Hindlimb muscle (tissue), 1 donor: ENCODE data around the gene GABRR2. TPM values are rescaled to one million over a fixed set of nuclear protein-coding genes. Genes with fewer than 3 reads are reported as not detected.

ENCODE experiments used
- DNase-seq: peaks from one replicate; pipeline ENCODE4 v3.0.0-alpha.2; 2013
- polyA plus RNA-seq: library from polyadenylated mRNA; unstranded; fragments of 120-200 nt; gene quantifications from one replicate; pipeline ENCODE4 v1.2.1, GENCODE V29; 2013; ENCODE audit not compliant: insufficient read length

GABRR2 gene
- 2.0 TPM for polyA plus RNA-seq

GRCh38 chr6:89315249-89315885 is at the start of gene GABRR2:
TSS of gene GABRR2 (minus strand) at chr6:89315299. CDS start at chr6:89315165, 134 bp downstream.
- no peak for DNase-seq

GRCh38 chr6:89364586-89364985 is 49.5 kb upstream of the GABRR2 start:
- DNase-seq: no peak

GRCh38 chr6:89361171-89361570 is 46.1 kb upstream of the GABRR2 start:
- no peak for DNase-seq

- DNase-seq: no peak
Measured at GRCh38 chr6:89360415-89360999, 45.4 kb upstream of the GABRR2 start.

GRCh38 chr6:89359561-89359960 is 44.5 kb upstream of the GABRR2 start:
- no peak for DNase-seq

GRCh38 chr6:89357390-89357789 is 42.3 kb upstream of the GABRR2 start:
- DNase-seq: no peak

- no peak for DNase-seq
Measured at GRCh38 chr6:89356642-89357170, 41.6 kb upstream of the GABRR2 start.

GRCh38 chr6:89355511-89356194 is 40.6 kb upstream of the GABRR2 start:
- no peak for DNase-seq

- DNase-seq: no peak
Measured at GRCh38 chr6:89353702-89354392, 38.7 kb upstream of the GABRR2 start.

GRCh38 chr6:89353118-89353556 is 38.0 kb upstream of the GABRR2 start:
- DNase-seq: no peak

GRCh38 chr6:89352278-89353117 is 37.4 kb upstream of the GABRR2 start, which contains the start of gene UBE2J1:
TSS of gene UBE2J1 (minus strand) at chr6:89352722. CDS start at chr6:89352569, 153 bp downstream.
- DNase-seq: peak; percentile 91

GRCh38 chr6:89351671-89352277 is 36.7 kb upstream of the GABRR2 start:
- DNase-seq: no peak

- no peak for DNase-seq
Measured at GRCh38 chr6:89350281-89350966, 35.3 kb upstream of the GABRR2 start.

- no peak for DNase-seq
Measured at GRCh38 chr6:89348372-89348771, 33.3 kb upstream of the GABRR2 start.

- no peak for DNase-seq
Measured at GRCh38 chr6:89347825-89348224, 32.7 kb upstream of the GABRR2 start.

GRCh38 chr6:89346433-89346832 is 31.3 kb upstream of the GABRR2 start:
- DNase-seq: no peak

GRCh38 chr6:89339565-89339964 is 24.5 kb upstream of the GABRR2 start:
- DNase-seq: no peak

GRCh38 chr6:89335164-89335563 is 20.1 kb upstream of the GABRR2 start:
- no peak for DNase-seq

- no peak for DNase-seq
Measured at GRCh38 chr6:89330910-89331309, 15.8 kb upstream of the GABRR2 start.

GRCh38 chr6:89328976-89329375 is 13.9 kb upstream of the GABRR2 start:
- DNase-seq: no peak

- DNase-seq: no peak
Measured at GRCh38 chr6:89324304-89324703, 9.2 kb upstream of the GABRR2 start.
